Peyer's patch (tissue), 4 donors: Measurements from ENCODE around the gene SHC4. TPM values are rescaled to one million over a fixed set of nuclear protein-coding genes. Genes with fewer than 3 reads are reported as not detected.

ENCODE experiments used
- DNase-seq, 3 donors: peaks; one replicate each; pipeline ENCODE4 v3.0.0-alpha.2; 2017 to 2019
- H3K27ac ChIP-seq, 4 donors: fragments of 200-600 bp; sonication (generic); one replicate each; pipeline ENCODE4 v1.5.1; 2016 to 2019
- H3K27me3 ChIP-seq, 2 donors: fragments of 200-600 bp; sonication (generic); one replicate each; pipeline ENCODE4 v1.5.1; 2019
- H3K36me3 ChIP-seq, 3 donors: fragments of 200-600 bp; sonication (generic); one replicate each; pipeline ENCODE4 v1.5.1; 2016 to 2019
- H3K4me1 ChIP-seq, 4 donors: fragments of 200-600 bp; sonication (generic); one replicate each; pipeline ENCODE4 v1.5.1; 2016 to 2019
- H3K4me3 ChIP-seq, 4 donors: fragments of 200-600 bp; sonication (generic); 1 replicate in 3 of 4; 2 replicates in 1 of 4; pipeline ENCODE4 v1.5.1; 2016 to 2019; ENCODE audit warnings: mild to moderate bottlenecking in 1 of 4
- H3K9me3 ChIP-seq, 4 donors: fragments of 200-600 bp; sonication (generic); one replicate each; pipeline ENCODE4 v1.5.1; 2016 to 2019; ENCODE audit warnings: mild to moderate bottlenecking in 1 of 4
- CTCF ChIP-seq, 6 experiments: fragments of 450-650 bp in 4 of 6; fragments of 200-600 bp in 2 of 6; sonication (generic) in 1 of 6; IDR thresholded peaks; one replicate each; pipeline ENCODE4 v1.5.1; 2017 to 2019; ENCODE audit warnings: antibody characterized with exemption in 6 of 6, mild to moderate bottlenecking in 3 of 6, moderate library complexity in 1 of 6
- POLR2A ChIP-seq, 2 donors: fragments of 450-650 bp; IDR thresholded peaks; one replicate each; pipeline ENCODE4 v1.5.1; 2017; ENCODE audit warnings: antibody characterized with exemption in 2 of 2, mild to moderate bottlenecking in 2 of 2, moderate library complexity in 2 of 2
- total RNA-seq, 4 donors: library from RNA; depleted of rRNA; stranded (reverse); fragments of >200 nt; gene quantifications; one replicate each; pipeline ENCODE4 v1.1.0, GENCODE V29; 2016

The SHC4 gene
- total RNA-seq, 4 donors from 2014 or later = 0.66 TPM; not detected in 3

DNA sequence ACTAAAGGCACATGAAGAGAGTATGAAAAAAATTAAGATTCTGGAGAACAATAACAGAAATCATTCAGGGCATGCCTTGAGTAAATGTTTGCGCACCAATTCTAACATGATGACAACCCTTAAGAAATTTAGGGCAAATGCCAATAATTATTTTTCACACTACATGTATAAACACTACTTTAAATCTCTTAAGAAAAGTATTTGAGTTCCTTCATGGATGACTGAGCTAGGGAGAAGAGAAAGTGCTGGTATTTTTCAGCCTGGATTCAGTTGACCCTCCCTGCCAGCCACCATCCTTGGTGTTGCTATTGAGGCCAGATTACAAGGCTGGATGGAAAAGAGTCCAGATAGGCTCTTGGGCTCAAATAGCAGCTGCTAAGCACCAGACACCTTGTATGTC lies 93.8 kb downstream of the SHC4 start:
- no peak for TF ChIP-seq POLR2A (IDR thresholded peaks at IDR 0.05)
- no peak for TF ChIP-seq CTCF (IDR thresholded peaks at IDR 0.05)
- Histone ChIP-seq H3K27me3 (no peaks in the 10 kb centered on the region), H3K9me3 (no peaks in the 10 kb centered on the region), H3K4me3 (no peak overlapping the region), H3K36me3 (no peaks in the 10 kb centered on the region), H3K27ac (no peak overlapping the region), H3K4me1 (no peaks in the 10 kb centered on the region)
- no peak for DNase-seq

GRCh38 chr15:48868536-48868935 lies 95.2 kb downstream of the SHC4 start:
- no peaks in the 10 kb centered on the region for H3K36me3 ChIP-seq
- H3K27me3 ChIP-seq = no peaks in the 10 kb centered on the region
- no peaks in the 10 kb centered on the region for H3K4me1 ChIP-seq
- no peaks in the 10 kb centered on the region for H3K9me3 ChIP-seq
- H3K27ac ChIP-seq = no peak overlapping the region
- no peak for TF ChIP-seq POLR2A (IDR thresholded peaks at IDR 0.05)
- no peak for TF ChIP-seq CTCF (IDR thresholded peaks at IDR 0.05)
- no peak for DNase-seq
- no peak overlapping the region for H3K4me3 ChIP-seq

DNA sequence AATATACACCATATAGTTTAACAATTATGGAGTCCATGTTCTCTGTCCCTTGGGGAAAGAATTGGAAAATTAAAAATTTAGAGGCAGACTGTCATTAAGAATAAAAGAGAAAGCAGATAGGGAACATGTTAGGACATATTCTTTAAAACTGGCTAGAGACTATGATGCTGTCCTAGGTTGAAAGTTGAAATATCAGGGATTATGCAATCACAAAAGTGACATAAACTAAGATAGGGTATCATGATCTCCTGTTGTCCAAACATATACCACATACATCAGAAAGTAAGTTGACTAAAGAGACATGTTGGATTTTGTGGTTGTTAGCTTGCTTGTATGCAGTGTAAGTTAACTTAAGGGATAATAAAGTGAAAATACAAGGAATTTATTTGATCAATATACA lies 95.7 kb downstream of the SHC4 start:
- no peak overlapping the region for H3K27ac ChIP-seq
- no peak overlapping the region for H3K4me3 ChIP-seq
- no peaks in the 10 kb centered on the region for H3K36me3 ChIP-seq
- DNase-seq = no peak
- no peaks in the 10 kb centered on the region for H3K9me3 ChIP-seq
- no peaks in the 10 kb centered on the region for H3K4me1 ChIP-seq
- no peaks in the 10 kb centered on the region for H3K27me3 ChIP-seq
- no peak for TF ChIP-seq POLR2A (IDR thresholded peaks at IDR 0.05)
- no peak for TF ChIP-seq CTCF (IDR thresholded peaks at IDR 0.05)

- DNase-seq = no peak
- Histone ChIP-seq H3K27ac (no peak overlapping the region), H3K36me3 (no peaks in the 10 kb centered on the region), H3K9me3 (no peaks in the 10 kb centered on the region), H3K27me3 (no peaks in the 10 kb centered on the region), H3K4me1 (no peaks in the 10 kb centered on the region), H3K4me3 (no peak overlapping the region)
- TF ChIP-seq CTCF (IDR thresholded peaks at IDR 0.05) (no peak), POLR2A (IDR thresholded peaks at IDR 0.05) (no peak)
Measured at GRCh38 chr15:48866141-48866563, 97.6 kb downstream of the SHC4 start.

DNA sequence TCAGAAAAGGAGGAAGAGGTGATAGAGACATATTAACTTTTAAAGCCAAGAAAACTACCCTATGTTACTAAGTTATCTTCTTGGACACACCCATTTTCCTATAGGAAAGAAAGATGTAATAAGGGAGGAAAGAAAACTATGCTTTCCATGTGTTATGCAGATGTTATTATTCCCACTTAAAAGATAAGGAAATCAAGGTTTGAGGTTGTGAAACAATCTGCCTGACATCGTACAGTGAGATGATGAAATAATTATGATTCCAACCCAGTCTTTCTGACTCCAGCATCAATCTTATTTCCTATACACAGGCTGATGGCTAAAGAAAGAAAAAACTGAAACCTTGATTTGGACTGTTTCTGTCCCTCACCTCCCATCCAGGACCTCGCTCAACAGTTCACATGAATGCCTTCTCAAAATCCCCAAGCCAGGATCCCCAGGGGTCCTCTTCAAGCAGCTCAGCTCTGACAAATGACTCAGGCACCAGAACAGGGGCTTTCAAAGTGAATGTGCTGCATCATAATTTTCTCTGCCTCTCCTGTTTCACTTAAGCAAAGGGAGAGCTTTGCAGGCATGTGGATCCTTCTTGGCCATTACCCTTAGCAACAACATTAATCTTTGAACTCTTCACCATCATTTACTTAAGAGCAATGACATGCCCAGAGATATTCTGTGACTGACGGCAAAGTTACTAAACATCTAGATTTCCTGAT lies 98.2 kb downstream of the SHC4 start:
- Histone ChIP-seq H3K4me3 (no peak overlapping the region), H3K27ac (no peak overlapping the region), H3K36me3 (no peaks in the 10 kb centered on the region), H3K4me1 (no peaks in the 10 kb centered on the region), H3K9me3 (no peaks in the 10 kb centered on the region), H3K27me3 (no peaks in the 10 kb centered on the region)
- no peak for TF ChIP-seq CTCF (IDR thresholded peaks at IDR 0.05)
- no peak for TF ChIP-seq POLR2A (IDR thresholded peaks at IDR 0.05)
- no peak for DNase-seq

- DNase-seq = no peak
- no peak for TF ChIP-seq CTCF (IDR thresholded peaks at IDR 0.05)
- no peak for TF ChIP-seq POLR2A (IDR thresholded peaks at IDR 0.05)
- Histone ChIP-seq H3K4me1 (no peaks in the 10 kb centered on the region), H3K36me3 (no peaks in the 10 kb centered on the region), H3K27ac (no peak overlapping the region), H3K4me3 (no peak overlapping the region), H3K27me3 (no peaks in the 10 kb centered on the region), H3K9me3 (no peaks in the 10 kb centered on the region)
Measured at GRCh38 chr15:48862705-48863104, 101.0 kb downstream of the SHC4 start.
